SK-N-SH (cell line): ENCODE data around the gene TAMM41. TPM values are rescaled to one million over a fixed set of nuclear protein-coding genes. Genes with fewer than 3 reads are reported as not detected.

Experiments used
- CHD2 ChIP-seq: fragments of 150-350 bp; IDR thresholded peaks from 2 replicates; pipeline ENCODE4 v1.6.1; 2018; ENCODE audit warnings: low read length; ENCODE audit not compliant: partially characterized antibody
- CTCF ChIP-seq: fragments of 200-600 bp; sonication (generic); IDR thresholded peaks from 2 replicates; pipeline ENCODE4 v1.6.1; 2017; ENCODE audit warnings: antibody characterized with exemption, mild to moderate bottlenecking, moderate library complexity
- EP300 ChIP-seq, 2 experiments: IDR thresholded peaks; 2 replicates each; pipeline versions ENCODE4 v1.4.0 to v1.6.1; 2012; ENCODE audit warnings: borderline replicate concordance in 1 of 2, low read depth in 1 of 2, low read length in 1 of 2
- EZH2phosphoT487 ChIP-seq: fragments of 200-600 bp; sonication (generic); IDR thresholded peaks from 2 replicates; pipeline ENCODE4 v1.6.1; 2017; ENCODE audit warnings: low read depth, mixed run types, mild to moderate bottlenecking, antibody characterized with exemption, moderate library complexity, borderline replicate concordance
- FOXM1 ChIP-seq: IDR thresholded peaks from 2 replicates; pipeline ENCODE4 v1.4.0; 2012; ENCODE audit warnings: low read depth, mild to moderate bottlenecking
- JUND ChIP-seq: IDR thresholded peaks from 2 replicates; pipeline ENCODE4 v1.4.0; 2012
- MAX ChIP-seq: IDR thresholded peaks from 2 replicates; pipeline ENCODE4 v1.4.0; 2012; ENCODE audit warnings: low read depth
- MEF2A ChIP-seq: IDR thresholded peaks from 2 replicates; pipeline ENCODE4 v1.4.0; 2012; ENCODE audit warnings: low read depth, borderline replicate concordance
- MXI1 ChIP-seq: IDR thresholded peaks from 2 replicates; pipeline ENCODE4 v1.6.1; 2012; ENCODE audit warnings: mild to moderate bottlenecking, low read depth, low read length, improper control_type of control experiment
- NFIC ChIP-seq: IDR thresholded peaks from 2 replicates; pipeline ENCODE4 v1.4.0; 2012; ENCODE audit warnings: borderline replicate concordance
- NRF1 ChIP-seq: IDR thresholded peaks from 2 replicates; pipeline ENCODE4 v1.6.1; 2012; ENCODE audit warnings: low read depth, mild to moderate bottlenecking, low read length
- POLR2AphosphoS5 ChIP-seq: IDR thresholded peaks from 2 replicates; pipeline ENCODE4 v1.6.1; 2012; ENCODE audit warnings: low read depth, low read length
- RCOR1 ChIP-seq: fragments of 150-350 bp; IDR thresholded peaks from 2 replicates; pipeline ENCODE4 v1.6.1; 2017; ENCODE audit warnings: antibody characterized with exemption, low read length
- RFX5 ChIP-seq: IDR thresholded peaks from 2 replicates; pipeline ENCODE4 v1.6.1; 2012; ENCODE audit warnings: mild to moderate bottlenecking, improper control_type of control experiment, low read length
- RXRA ChIP-seq: IDR thresholded peaks from 2 replicates; pipeline ENCODE4 v1.4.0; 2012; ENCODE audit warnings: low read depth, mild to moderate bottlenecking, borderline replicate concordance
- SMC3 ChIP-seq: IDR thresholded peaks from 2 replicates; pipeline ENCODE4 v1.6.1; 2012; ENCODE audit warnings: low read depth, low read length, improper control_type of control experiment
- TAF1 ChIP-seq: IDR thresholded peaks from 2 replicates; pipeline ENCODE4 v1.6.1; 2012; ENCODE audit warnings: low read depth, mild to moderate bottlenecking, low read length, moderate library complexity, borderline replicate concordance
- USF1 ChIP-seq: IDR thresholded peaks from 2 replicates; pipeline ENCODE4 v1.4.0; 2012; ENCODE audit warnings: low read depth, borderline replicate concordance
- YY1 ChIP-seq: IDR thresholded peaks from 2 replicates; pipeline ENCODE4 v1.4.0; 2012; ENCODE audit warnings: low read depth, mild to moderate bottlenecking
- ZBTB33 ChIP-seq: IDR thresholded peaks from 2 replicates; pipeline ENCODE4 v1.4.0; 2012; ENCODE audit warnings: low read depth, borderline replicate concordance
- polyA plus RNA-seq, 3 experiments: library from polyadenylated mRNA; depleted of rRNA; stranded (reverse); fragments of >200 nt; gene quantifications; 2 replicates each; pipeline ENCODE4 v1.2.3, GENCODE V29; 2012
- TF ChIP-seq, protein P1 (sequence below): IDR thresholded peaks from 2 replicates; pipeline ENCODE4; 2012

The TAMM41 gene
- polyA plus RNA-seq, 1 of the 3 experiments (the other 2 are of a cell fraction): 14.3 TPM

- TF ChIP-seq RXRA (peak; percentile 34; the same call in 1 of the 2 replicates), EP300 (IDR thresholded peaks at IDR 0.05; ENCODE audit: borderline replicate concordance in 1 of 2, low read depth in 1 of 2, low read length in 1 of 2) (no peak), MXI1 (no peak), ZBTB33 (no peak), FOXM1 (no peak), CHD2 (no peak), YY1 (no peak), CTCF (no peak), JUND (peak; percentile 5; the same call in 1 of the 2 replicates), RFX5 (no peak), POLR2AphosphoS5 (no peak), EZH2phosphoT487 (no peak), NRF1 (no peak), USF1 (no peak), TAF1 (no peak), MEF2A (0 out of 2 replicates have a peak, but pooled peaks have one; percentile 10), SMC3 (no peak), MAX (no peak), NFIC (no peak), RCOR1 (no peak)
- TF ChIP-seq, protein P1, sequence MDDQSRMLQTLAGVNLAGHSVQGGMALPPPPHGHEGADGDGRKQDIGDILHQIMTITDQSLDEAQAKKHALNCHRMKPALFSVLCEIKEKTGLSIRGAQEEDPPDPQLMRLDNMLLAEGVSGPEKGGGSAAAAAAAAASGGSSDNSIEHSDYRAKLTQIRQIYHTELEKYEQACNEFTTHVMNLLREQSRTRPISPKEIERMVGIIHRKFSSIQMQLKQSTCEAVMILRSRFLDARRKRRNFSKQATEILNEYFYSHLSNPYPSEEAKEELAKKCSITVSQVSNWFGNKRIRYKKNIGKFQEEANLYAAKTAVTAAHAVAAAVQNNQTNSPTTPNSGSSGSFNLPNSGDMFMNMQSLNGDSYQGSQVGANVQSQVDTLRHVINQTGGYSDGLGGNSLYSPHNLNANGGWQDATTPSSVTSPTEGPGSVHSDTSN: peak; percentile 36; the same call in 1 of the 2 replicates
These were observed 81.7 kb downstream of the TAMM41 start (continued) for GRCh38 chr3:11764931-11765363.
